NCI-H524 (cell line): Measurements from ENCODE around the gene AHNAK.
"Not testable (repeated sequence)": the region's sequence is repeated elsewhere in the genome, so short reads cannot be mapped to it uniquely, and the experiment has no call there.

Source experiments
- DNase-seq, 2 experiments: peaks; one replicate each; lab custom pipeline; 2025; lab: John Stamatoyannopoulos, UW

Gene AHNAK

DNA sequence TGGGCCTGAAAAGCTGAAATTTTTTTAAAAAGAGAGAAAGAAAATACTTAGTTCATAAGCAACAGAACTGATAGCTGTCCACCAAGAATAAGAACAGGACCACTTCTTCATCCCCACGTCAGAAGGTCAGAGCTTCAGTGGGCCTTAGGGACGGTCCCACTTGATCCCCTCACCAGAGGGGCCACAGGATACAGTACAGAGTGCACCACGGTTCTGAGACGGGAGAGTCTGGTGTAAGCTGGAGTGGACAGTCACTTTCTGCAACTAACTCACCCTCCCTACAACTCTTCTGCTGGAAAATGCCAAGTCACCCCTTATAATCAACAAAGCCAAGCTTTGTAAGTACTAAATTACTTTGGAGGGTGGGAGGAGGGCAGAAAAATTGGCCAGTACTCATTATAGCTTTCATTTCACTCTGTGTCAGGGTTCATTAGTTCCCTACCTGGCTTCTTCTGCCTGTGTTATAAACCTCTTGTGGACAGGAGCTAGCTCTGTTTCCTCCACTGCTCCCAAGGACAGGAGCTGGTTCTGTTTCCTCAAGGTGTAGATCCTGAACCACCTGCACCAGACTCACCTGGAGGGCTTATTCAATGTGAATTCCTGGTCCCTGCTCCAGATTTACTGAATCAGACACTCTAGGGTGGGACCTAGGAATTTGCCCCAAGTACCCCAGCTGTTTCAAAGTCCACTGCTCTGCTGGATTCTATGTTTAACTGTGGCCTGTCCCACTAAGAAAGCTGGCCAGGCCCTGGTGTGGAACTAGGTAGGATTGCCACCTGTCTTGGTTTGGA is 88.2 kb downstream of the AHNAK start:
- DNase-seq: no peak

DNA sequence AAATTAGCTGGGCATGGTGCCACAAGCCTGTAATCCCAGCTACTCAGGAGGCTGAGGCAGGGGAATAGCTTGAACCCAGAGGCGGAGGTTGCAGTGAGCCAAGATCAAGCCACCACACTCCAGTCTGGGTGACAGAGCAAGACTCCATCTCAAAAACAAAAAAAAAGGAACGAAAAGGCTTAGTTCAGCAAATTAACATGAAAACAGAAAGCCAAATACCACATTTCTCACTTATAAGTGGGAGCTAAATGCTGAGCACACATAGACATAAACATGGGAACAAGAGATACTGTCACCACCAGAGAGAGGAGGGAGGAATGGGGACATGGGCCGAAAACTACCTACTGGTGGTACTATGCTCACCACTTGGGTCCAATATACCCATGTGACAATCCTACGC is 89.1 kb downstream of the AHNAK start:
- DNase-seq: no peak

DNA sequence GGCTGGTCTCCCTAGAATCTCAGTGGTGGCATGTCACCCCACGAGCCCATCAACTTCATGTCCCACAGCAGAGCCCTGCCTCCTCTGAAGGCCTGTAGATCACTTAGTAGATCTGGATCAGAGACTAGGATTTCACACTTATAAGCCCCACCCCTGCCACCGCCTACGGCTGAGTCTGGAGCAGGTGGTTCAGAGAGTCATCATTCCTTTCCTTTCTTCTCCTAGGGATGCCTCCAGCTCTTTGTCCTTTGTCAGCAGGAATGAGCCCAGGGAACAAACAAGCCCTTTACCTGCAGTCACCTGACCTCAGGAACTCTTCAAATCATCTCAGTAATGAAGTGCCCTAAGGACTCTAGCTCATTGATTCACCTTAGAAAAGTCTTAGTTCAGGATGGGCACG is 90.0 kb downstream of the AHNAK start:
- DNase-seq: no peak

DNA sequence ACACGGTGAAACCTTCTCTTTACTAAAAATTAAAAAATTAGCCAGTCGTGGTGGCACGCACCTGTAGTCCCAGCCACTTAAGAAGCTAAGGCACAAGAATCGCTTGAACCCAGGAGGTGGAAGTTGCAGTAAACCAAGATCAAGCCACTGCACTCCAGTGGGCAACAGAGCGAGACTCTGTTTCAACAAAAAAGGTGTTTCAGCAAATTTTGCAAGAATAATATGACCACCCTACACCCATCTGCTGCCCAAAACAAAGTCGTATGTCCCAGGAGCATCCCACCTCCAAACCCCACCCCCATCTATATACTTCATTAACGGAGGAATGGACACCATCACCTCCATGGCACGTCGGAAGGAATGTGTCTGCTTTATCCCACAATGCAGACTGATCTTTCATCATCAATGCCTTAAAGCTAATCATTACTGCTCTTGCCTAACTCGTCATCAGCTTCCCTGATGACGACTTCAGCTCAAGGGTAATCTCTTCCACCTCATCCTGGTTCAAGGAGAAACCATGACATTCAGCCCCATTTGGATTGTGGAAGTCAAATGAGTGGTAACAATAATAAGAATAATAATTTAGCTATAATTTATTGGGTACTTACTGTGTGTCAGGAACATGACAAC is 93.7 kb downstream of the AHNAK start:
- no peak for DNase-seq

DNA sequence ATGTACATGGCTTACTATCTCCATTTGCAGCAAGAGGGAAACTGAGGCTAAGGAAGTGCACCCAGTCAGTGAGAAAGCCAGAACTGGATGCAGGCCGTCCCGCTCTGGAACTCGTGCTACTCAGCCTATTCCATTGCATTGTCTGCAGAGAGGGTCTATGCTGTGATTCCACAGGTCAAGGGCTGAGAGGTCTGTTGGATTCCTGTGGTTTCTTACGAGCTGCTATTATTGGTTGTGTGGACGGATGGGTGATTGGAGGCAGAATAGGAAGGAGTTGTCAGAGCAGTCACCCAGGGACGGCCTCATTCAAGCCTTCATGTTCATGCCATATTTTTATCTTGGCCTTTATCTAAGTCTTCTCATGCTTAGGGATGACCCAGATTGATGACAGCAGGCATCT is 94.3 kb downstream of the AHNAK start:
- no peak for DNase-seq

DNA sequence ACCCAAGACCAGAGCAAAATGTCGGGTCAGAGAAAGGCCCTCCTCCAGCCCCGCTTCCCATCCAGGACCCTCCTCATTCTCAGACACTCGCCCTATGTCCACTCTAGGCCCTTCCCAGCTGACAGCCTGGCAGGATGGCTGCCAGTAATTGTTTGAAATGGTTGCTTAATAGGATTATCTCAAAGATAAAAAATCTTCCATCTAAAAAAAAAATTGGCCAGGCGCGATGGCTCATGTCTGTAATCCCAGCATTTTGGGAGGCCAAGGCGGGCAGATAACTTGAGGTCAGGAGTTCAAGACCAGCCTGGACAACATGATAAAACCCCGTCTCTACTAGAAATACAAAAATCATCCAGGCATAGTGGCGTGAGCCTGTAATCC is 95.4 kb downstream of the AHNAK start:
- peak in 1 of 2 experiments; percentile 5 for DNase-seq

DNA sequence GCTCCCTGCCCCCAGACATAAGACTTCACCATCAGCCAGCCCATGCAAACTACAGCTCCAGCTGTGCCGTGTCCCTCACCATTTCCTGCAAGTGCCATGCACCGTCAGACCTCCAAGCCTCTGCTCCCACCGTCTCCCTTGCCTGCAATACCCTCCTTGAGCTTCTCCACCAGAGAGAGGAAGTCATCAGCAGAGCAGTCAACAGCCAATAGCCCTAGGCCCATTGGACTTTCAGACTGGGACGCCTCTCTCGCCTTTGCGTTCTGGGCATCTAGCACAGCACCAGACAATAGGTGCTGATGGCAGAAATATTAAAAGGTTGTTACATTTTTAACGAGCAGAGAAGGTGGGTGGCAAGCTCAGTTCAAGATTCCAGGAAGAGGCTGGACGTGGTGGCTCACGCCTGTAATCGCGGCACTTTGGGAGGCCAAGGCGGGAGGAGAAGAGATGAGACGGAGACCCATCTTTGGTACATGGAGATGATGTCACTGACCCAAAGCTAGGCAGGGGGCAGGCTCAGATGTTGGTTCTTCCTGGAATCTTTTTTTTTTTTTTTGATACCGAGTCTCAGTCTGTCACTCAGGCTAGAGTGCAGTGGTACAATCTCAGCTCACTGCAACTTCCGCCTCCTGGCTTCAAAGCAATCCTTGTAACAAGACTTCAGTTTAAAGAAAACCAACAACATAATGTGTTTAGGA is 95.9 kb downstream of the AHNAK start:
- no peak for DNase-seq

DNA sequence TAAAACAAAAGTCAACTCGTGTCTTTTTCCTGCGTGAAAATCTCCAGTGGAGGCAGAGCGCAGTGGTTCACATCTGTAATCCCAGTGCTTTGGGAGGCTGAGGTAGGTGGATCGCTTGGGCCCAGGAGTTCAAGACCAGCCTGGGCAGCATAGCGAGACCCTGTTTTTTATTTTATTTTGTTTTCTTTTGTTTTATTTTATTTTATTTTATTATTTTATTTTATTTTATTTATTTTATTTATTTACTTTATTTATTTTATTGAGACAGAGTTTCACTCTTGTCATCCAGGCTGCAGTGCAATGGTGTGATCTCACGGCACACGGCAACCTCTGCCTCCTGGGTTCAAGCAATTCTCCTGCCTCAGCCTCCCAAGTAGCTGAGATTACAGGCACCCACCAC is 96.7 kb downstream of the AHNAK start:
- DNase-seq: not testable (repeated sequence)

DNA sequence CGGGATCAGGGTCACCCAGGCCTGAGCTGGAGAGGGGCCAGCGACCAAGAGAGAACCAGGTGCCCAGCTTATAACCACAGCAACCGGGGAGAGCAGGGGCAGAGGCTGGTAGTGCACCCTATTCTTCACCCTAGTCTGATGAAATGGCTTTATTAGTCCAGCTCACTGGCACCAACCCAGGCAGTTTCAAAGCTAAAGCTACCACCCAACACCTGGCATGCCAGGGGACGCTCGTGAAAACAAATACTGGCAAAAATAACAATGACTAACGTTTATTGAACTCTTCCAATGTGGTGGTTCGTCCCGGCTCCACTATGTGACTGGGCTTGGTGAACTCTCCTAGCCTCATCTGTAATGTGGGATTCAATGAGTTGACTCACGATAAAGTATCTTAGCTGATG is 97.2 kb downstream of the AHNAK start:
- DNase-seq: no peak

DNA sequence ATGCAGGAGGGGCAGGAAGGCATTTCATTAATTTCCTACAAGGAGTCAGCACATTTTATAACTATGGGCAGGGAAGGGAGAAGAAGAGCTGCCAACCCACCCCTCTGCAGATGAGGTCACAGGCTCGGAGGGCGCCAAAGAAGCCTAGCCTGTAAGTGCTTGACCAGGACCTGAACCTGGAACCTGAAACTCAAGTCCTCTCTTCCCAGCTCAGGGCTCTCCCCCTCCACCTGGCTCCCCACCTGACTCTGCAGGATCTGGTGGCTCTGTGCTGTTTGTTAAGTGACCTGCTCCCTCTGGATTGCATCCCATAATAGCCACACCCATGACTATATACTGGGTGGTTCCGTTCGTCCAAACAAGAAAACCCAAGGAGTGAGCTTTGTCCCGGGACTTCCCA is 100.5 kb downstream of the AHNAK start:
- DNase-seq: no peak

DNA sequence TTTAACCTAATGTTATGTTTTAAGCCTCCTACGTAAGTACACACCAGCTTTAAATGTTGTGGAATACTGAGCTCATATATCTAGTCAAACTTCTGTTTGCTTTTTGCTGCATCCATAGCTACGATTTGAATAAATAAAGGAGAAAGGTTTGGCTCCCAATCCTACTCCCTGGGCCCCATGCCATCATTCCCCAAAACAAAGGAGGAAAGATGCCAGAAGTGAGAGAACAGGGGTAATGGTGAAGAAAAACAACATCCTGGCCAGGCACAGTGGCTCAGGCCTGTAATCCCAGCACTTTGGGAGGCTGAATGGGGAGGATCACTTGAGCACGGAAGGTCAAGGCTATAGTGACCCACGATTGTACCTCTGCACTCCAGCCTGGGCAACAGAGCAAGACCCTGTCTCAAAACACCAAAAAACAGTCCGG is 101.3 kb downstream of the AHNAK start:
- DNase-seq: no peak

DNA sequence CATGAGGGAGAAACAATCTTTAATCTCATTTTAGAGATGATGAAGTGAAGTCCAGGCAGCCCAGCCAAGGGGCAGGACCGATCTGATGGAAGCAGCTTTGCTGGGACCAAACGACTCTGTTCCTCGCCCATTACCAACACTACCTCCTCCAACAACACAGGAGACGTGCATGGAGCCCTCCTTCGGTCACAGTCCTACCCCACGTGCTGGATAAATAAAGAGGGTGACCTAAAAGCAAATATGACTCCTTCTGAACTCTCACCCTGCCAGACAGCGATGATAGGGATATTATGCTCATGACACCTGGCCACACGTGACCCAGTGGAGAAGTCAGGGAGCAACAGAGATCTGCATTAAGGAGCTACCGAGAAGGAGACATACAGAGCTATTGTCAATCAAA is 101.8 kb downstream of the AHNAK start:
- DNase-seq: no peak

DNA sequence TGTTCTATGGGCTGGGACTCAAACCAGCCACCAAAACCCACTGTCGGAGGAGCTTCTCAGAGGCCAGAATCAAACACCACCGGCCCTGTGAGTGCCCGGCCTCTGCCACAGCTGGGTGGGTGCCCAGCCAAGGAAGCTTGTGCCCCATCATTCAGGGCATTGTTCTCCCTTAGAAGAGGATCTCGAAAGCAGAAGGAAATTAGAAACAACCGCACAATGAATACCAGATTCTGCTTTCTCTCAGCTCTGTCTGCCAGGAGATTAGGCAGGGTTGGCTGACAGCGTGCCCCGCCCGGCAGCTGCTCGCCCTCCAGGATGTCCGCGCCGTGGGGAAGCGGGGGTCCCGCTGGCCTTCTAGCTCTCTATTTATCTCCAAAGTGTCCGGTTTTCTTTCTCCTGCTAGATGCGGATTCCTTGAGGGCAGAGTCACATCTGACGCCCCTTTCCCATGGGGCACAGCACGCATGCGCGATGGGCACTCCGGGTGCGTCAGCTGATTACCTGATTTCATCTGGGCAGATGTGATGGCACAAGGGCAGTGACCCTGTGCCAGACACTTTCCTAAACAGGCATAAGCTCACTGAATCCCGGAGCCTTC is 102.3 kb downstream of the AHNAK start:
- peak in 1 of 2 experiments; percentile 63 for DNase-seq

DNA sequence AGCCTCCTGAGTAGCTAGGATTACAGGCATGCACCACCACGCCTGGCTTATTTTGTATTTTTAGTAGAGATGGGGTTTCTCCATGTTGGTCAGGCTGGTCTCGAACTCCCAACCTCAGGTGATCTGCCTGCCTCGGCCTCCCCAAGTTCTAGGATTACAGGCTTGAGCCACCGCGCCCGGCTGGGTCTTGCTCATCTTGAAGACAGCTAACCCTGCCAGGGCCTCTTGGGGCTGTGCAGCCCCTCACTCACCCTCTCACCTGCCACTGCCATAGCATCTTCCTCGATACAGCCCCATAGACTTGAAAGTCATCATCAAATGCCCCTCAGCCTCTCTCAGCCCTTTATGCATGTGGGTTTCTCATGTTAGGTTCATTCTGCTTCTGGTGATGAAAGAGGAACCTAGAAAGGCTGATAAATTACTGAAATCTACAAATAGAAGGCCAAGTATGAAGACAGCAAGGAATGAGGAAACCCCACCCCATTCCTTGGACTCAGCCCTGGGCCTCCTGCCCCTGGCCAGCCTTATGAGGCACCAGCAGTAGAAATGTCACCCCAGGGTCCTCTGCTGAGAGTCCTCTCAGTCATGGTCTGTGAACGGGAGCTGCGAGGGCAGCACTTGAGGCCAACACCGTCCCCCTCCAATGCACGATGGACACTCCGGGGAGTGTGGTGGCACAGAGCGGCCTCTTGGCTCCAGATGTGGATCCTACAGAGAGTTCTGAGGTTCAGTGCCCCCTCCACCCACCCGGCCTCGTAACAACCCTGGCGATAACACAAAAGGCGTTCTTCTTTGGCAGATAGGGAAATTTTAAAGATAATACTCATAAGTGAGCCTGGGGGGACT is 103.0 kb downstream of the AHNAK start:
- no peak for DNase-seq

DNA sequence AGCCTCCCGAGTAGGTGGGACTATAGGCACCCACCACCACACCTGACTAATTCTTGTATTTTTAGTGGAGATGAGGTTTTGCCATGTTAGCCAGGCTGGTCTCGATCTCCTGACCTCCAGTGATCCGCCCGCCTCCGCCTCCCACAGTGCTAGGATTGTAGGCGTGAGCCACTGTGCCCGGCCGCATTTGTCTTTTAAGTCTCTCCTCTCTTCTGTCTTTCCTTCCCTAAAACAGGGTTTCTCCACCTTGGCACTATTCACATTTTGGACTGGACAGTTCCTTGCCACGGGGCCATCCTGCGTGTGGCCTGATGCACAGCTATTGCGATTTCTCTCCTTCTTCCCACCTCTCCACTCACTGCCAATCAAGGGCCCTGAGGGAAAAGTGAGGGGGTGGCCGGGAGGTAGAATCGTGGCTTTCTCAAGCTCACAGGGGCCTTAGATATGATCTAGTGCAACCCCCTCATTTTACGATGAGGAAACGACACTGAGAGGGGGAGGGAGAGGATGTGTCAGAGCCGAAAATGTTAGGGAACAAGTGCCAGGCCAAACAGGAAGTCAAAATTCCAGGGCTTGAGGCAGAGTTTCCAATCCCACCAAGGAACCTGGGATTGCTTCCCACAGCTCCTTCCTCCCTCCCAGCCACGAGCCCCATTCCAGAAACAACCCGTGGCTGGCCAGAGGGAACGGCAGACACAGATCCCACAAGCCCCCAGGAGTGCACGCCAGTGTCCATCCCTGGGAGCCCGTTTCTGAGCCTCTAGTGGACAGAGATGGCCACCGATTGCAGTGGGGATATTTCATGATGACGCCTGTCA is 106.6 kb downstream of the AHNAK start:
- no peak for DNase-seq

DNA sequence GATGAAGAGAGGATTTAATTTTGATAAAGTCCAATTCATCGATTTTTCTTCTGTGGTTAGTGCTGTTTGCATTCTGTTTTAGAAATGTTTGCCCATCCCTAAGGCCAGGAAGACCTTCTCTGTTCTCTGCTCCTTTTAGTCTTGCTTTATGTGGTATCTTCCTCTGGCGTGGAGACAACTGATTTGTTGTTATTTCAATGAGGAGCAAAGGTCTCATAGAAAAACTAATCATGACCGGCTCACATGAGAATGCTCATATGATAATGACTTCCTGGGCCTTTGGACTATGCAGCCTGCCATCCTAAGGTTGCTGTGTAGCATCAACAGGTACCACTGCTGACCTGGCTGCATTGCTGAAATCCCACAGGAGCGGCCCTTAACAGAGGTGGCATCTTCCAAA is 108.0 kb downstream of the AHNAK start:
- DNase-seq: no peak

DNA sequence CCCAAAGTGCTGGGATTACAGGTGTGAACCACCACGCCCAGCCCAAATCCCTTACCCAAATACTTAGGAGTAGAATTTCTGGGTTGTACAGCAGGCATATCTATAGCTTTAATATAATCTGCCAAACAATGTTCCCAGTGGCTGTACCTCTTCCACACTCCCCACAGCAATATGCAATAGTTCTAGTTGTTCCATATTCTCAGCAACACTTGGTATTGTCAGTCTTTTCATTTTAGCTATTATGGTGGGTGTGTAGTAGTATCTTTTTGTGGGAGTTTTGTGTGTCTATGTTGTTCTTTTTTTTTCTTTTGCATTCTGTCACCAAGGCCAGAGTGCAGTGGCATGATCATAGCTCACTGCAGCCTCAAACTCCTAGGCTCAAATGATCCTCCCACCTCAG is 109.0 kb downstream of the AHNAK start:
- DNase-seq: no peak

DNA sequence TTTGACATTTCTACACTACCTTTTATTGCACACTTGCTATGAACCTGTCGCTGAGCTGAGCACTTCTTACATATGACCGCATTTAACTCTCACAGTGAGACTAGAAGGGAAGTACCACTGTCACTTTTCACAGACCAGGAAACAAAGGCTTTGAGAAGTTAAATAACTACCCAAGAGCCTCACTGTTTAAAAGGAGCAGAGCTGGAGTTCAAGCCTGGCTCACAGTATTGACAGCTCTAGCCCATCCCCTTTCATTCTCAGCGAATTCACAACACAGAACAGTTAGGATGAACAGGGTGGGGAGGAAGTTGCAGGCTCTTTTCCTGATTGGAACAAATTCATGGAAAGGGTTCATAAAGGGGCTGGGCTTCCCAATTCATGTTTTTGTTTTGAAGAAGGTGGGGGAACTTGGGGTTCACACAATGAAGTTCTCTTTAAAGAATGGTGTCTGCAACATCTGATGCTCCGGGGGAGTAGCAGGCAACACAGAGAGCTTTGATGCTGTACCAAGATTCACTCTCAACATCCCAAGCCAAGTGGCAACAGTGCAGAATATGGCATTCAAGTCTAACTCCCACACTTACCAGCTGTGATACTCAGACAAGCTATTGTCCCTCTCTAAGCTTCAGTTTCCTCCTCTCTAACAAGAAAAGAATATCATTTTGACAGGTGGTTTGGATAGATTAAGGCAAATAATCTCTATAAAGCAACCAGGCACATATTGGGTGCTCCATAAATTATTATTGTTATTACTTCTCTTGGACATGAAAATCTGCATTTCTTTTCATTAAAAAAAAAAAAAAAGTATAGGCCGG is 110.6 kb downstream of the AHNAK start:
- DNase-seq: peak in 1 of 2 experiments; percentile 12

DNA sequence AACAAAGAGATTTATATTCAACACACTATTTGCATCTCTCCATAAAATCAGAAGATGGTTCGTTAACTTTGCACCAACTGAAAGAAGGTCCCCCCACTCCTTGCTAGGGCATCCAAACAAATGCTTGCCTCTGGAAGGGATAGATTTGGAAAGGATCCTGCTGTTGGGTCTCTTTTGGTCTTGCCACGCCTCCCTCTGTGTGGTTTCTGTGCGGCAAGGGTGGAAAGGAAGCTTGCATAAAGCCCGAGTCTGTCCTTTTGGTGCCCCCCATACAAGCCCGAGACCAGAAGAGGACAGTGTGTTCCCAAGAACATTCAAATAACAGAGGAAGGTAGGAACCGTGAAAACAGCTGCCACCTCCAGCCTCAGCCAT is 112.7 kb downstream of the AHNAK start:
- DNase-seq: no peak
